GM23338 (cell line): Measurements from ENCODE around the gene LMLN. TPM values are rescaled to one million over a fixed set of nuclear protein-coding genes. Genes with fewer than 3 reads are reported as not detected.

ENCODE experiments used
- ATAC-seq: fragments of 200-7000 bp; cut with Tn5 transposase; 3 replicates; pipeline ENCODE4 v1.9.1; 2020
- DNase-seq: peaks from one replicate; pipeline ENCODE4 v3.0.0-alpha.2; 2015; ENCODE audit warnings: low spot score
- H2AFZ ChIP-seq: fragments of 200-600 bp; sonication (generic); 2 replicates; pipeline ENCODE4 v1.8.0; 2016; ENCODE audit warnings: antibody characterized with exemption, mild to moderate bottlenecking, moderate library complexity
- H3F3A ChIP-seq: fragments of 200-600 bp; sonication (generic); replicated peaks from 2 replicates; pipeline ENCODE4 v1.8.0; 2017; ENCODE audit warnings: antibody characterized with exemption, mixed run types, low read depth
- H3K27ac ChIP-seq: fragments of 200-600 bp; sonication (generic); 2 replicates; pipeline ENCODE4 v1.6.1; 2016; ENCODE audit warnings: low read depth
- H3K27me3 ChIP-seq: fragments of 200-600 bp; sonication (generic); 2 replicates; pipeline ENCODE4 v1.8.0; 2016; ENCODE audit warnings: mild to moderate bottlenecking, mixed run types, moderate library complexity; ENCODE audit not compliant: insufficient read depth
- H3K36me3 ChIP-seq: fragments of 200-600 bp; sonication (generic); 2 replicates; pipeline ENCODE4 v1.8.0; 2016; ENCODE audit warnings: mild to moderate bottlenecking; ENCODE audit not compliant: insufficient read depth
- H3K4me1 ChIP-seq: fragments of 200-600 bp; sonication (generic); 2 replicates; pipeline ENCODE4 v1.8.0; 2016; ENCODE audit warnings: mild to moderate bottlenecking, moderate library complexity; ENCODE audit not compliant: insufficient read depth
- H3K4me2 ChIP-seq: fragments of 200-600 bp; sonication (generic); 2 replicates; pipeline ENCODE4 v1.7.1; 2017; ENCODE audit warnings: mixed run types
- H3K4me3 ChIP-seq: fragments of 200-600 bp; sonication (generic); 2 replicates; pipeline ENCODE4 v1.6.1; 2016; ENCODE audit warnings: mixed run types
- H3K79me2 ChIP-seq: fragments of 200-600 bp; sonication (generic); replicated peaks from 2 replicates; pipeline ENCODE4 v1.8.0; 2017; ENCODE audit warnings: mild to moderate bottlenecking; ENCODE audit not compliant: insufficient read depth
- H3K9me2 ChIP-seq: fragments of 200-600 bp; sonication (generic); 2 replicates; pipeline ENCODE4 v1.8.0; 2017; ENCODE audit not compliant: insufficient read depth
- H4K20me1 ChIP-seq: fragments of 200-600 bp; sonication (generic); replicated peaks from 2 replicates; pipeline ENCODE4 v1.8.0; 2017; ENCODE audit warnings: mild to moderate bottlenecking; ENCODE audit not compliant: insufficient read depth
- H3K27ac Mint-ChIP-seq: 2 replicates; pipeline ENCODE4 v1.8.0; 2020; ENCODE audit warnings: inconsistent platforms, mild to moderate bottlenecking, moderate library complexity, mixed read lengths
- H3K27me3 Mint-ChIP-seq: 3 replicates; pipeline ENCODE4 v1.8.0; 2022; ENCODE audit warnings: low read depth, mild to moderate bottlenecking, moderate library complexity, mixed read lengths, inconsistent platforms; ENCODE audit not compliant: insufficient read depth, poor library complexity
- H3K36me3 Mint-ChIP-seq: 3 replicates; pipeline ENCODE4 v1.8.0; 2021; ENCODE audit warnings: low read depth, mild to moderate bottlenecking, inconsistent platforms, moderate library complexity, mixed read lengths
- H3K4me1 Mint-ChIP-seq: 3 replicates; pipeline ENCODE4 v1.8.0; 2020; ENCODE audit warnings: mild to moderate bottlenecking, inconsistent platforms, mixed read lengths
- H3K4me3 Mint-ChIP-seq: 3 replicates; pipeline ENCODE4 v1.8.0; 2021; ENCODE audit warnings: moderate library complexity, mild to moderate bottlenecking, inconsistent platforms, mixed read lengths
- H3K9me3 Mint-ChIP-seq: 3 replicates; pipeline ENCODE4 v1.8.0; 2020; ENCODE audit warnings: moderate library complexity, mild to moderate bottlenecking, inconsistent platforms, mixed read lengths
- CREB1 ChIP-seq: fragments of 250-450 bp; sonication (Bioruptor Pico); IDR thresholded peaks from 2 replicates; pipeline ENCODE4 v1.5.0; 2020; ENCODE audit warnings: low read depth, mild to moderate bottlenecking, moderate library complexity
- CTCF ChIP-seq, 2 experiments: fragments of 200-600 bp in 1 of 2; sonication (generic) in 1 of 2; conservative IDR thresholded peaks; 2 replicates each; pipeline versions ENCODE4 v1.5.1 to v1.6.1; 2016 to 2017; ENCODE audit warnings: antibody characterized with exemption in 2 of 2, low read depth in 2 of 2, mild to moderate bottlenecking in 2 of 2, moderate library complexity in 1 of 2
- ETS1 ChIP-seq: IDR thresholded peaks from 2 replicates; pipeline ENCODE4 v1.6.1; 2016; ENCODE audit warnings: antibody characterized with exemption
- EZH2 ChIP-seq: fragments of 200-600 bp; sonication (generic); IDR thresholded peaks from one replicate; pipeline ENCODE4 v1.8.0; 2017; ENCODE audit warnings: antibody characterized with exemption, mild to moderate bottlenecking, low read depth; ENCODE audit not compliant: unreplicated experiment
- EZH2phosphoT487 ChIP-seq: fragments of 200-600 bp; sonication (generic); IDR thresholded peaks from one replicate; pipeline ENCODE4 v1.8.1; 2018; ENCODE audit warnings: antibody characterized with exemption; ENCODE audit not compliant: unreplicated experiment
- JUNB ChIP-seq: IDR thresholded peaks from one replicate; pipeline ENCODE4 v1.6.1; 2016; ENCODE audit warnings: antibody characterized with exemption; ENCODE audit not compliant: unreplicated experiment
- NANOG ChIP-seq: IDR thresholded peaks from 2 replicates; pipeline ENCODE4 v1.6.1; 2016; ENCODE audit warnings: antibody characterized with exemption, borderline replicate concordance
- POLR2AphosphoS5 ChIP-seq: IDR thresholded peaks from 2 replicates; pipeline ENCODE4 v1.6.1; 2016; ENCODE audit warnings: antibody characterized with exemption, low read depth
- STAT1 ChIP-seq: IDR thresholded peaks from one replicate; pipeline ENCODE4 v1.6.1; 2016; ENCODE audit warnings: antibody characterized with exemption; ENCODE audit not compliant: unreplicated experiment
- ZNF114 ChIP-seq: fragments of 250-450 bp; sonication (Bioruptor Pico); IDR thresholded peaks from 2 replicates; pipeline ENCODE4 v1.5.0; 2020; ENCODE audit warnings: mild to moderate bottlenecking, moderate library complexity
- ZNF331 ChIP-seq: fragments of 250-450 bp; sonication (Bioruptor Pico); IDR thresholded peaks from 2 replicates; pipeline ENCODE4 v1.5.0; 2020; ENCODE audit warnings: low read depth, mild to moderate bottlenecking, moderate library complexity
- ZNF462 ChIP-seq: fragments of 250-450 bp; sonication (Bioruptor Pico); IDR thresholded peaks from 2 replicates; pipeline ENCODE4 v1.5.0; 2020; ENCODE audit warnings: mild to moderate bottlenecking, moderate library complexity
- polyA plus RNA-seq: library from polyadenylated mRNA; unstranded; fragments of >200 nt; fragmentation: Nextera tagmentation; extraction: Ambion mirVana; gene quantifications from 2 replicates; pipeline ENCODE4 v1.2.1, GENCODE V29; 2016
- total RNA-seq: library from RNA; depleted of rRNA; stranded (reverse); fragments of >200 nt; shearing (Covaris generic); gene quantifications from 2 replicates; pipeline ENCODE4 v1.2.3, GENCODE V29; 2014

Gene LMLN
- total and polyA plus RNA-seq, 2 experiments from 2014 or later: 2.3 to 4.3 TPM

GRCh38 chr3:197953881-197954280 lies 6.1 kb upstream of the LMLN start:
- Histone ChIP-seq H3K4me2 (no peak overlapping the region), H3K27ac (peak overlapping the region; percentile 96), H3K4me1 (peaks cover 15% of the 10 kb centered on the region)

GRCh38 chr3:197955892-197956477 lies 4.0 kb upstream of the LMLN start:
- Mint-ChIP-seq H3K36me3 (peaks cover 61% of the 10 kb centered on the region), H3K4me1 (peaks cover 27% of the 10 kb centered on the region), H3K27me3 (peaks cover 29% of the 10 kb centered on the region), H3K9me3 (no peaks in the 10 kb centered on the region), H3K4me3 (no peak overlapping the region), H3K27ac (peak overlapping the region; percentile 68; the same call in 1 of the 2 replicates)
- DNase-seq (no peak), ATAC-seq (no peak)
- no peak overlapping the region for H3K4me3 ChIP-seq
- peaks cover 21% of the 10 kb centered on the region for H3K4me1 ChIP-seq
- H3K9me2 ChIP-seq: no peaks in the 10 kb centered on the region
- no peak overlapping the region for H2AFZ ChIP-seq
- peak overlapping the region; percentile 96 for H3K27ac ChIP-seq
- no peaks in the 10 kb centered on the region for H3K27me3 ChIP-seq
- H3F3A ChIP-seq: peaks cover 64% of the 10 kb centered on the region
- peaks cover 27% of the 10 kb centered on the region for H3K79me2 ChIP-seq
- H4K20me1 ChIP-seq: peaks cover 30% of the 10 kb centered on the region
- H3K4me2 ChIP-seq: no peak overlapping the region
- H3K36me3 ChIP-seq: peaks cover 53% of the 10 kb centered on the region
- TF ChIP-seq NANOG (no peak), CTCF (conservative IDR thresholded peaks at IDR 0.05; ENCODE audit: low read depth in 2 of 2) (no peak), POLR2AphosphoS5 (no peak), STAT1 (no peak), CREB1 (CRISPR knock-in tag) (no peak), ZNF462 (no peak), ZNF331 (CRISPR knock-in tag) (no peak), ETS1 (no peak), EZH2 (no peak), EZH2phosphoT487 (no peak), JUNB (no peak)

More at GRCh38 chr3:197953881-197954280, 6.1 kb upstream of the LMLN start:
- TF ChIP-seq POLR2AphosphoS5: peak; percentile 16; the same call in 1 of the 2 replicates
- no peak for TF ChIP-seq ZNF114
- H3K4me3 ChIP-seq: no peak overlapping the region
- Mint-ChIP-seq H3K9me3 (no peaks in the 10 kb centered on the region), H3K36me3 (peaks cover 73% of the 10 kb centered on the region), H3K27ac (peak overlapping the region; percentile 93), H3K27me3 (peaks cover 28% of the 10 kb centered on the region), H3K4me1 (peaks cover 24% of the 10 kb centered on the region), H3K4me3 (peak overlapping the region; percentile 55; the same call in 2 of the 3 replicates)
- H4K20me1 ChIP-seq: peaks cover 31% of the 10 kb centered on the region
- H3K9me2 ChIP-seq: no peaks in the 10 kb centered on the region
- peaks cover 37% of the 10 kb centered on the region for H3K79me2 ChIP-seq
- H3K27me3 ChIP-seq: no peaks in the 10 kb centered on the region
- no peak for ATAC-seq
- peaks cover 65% of the 10 kb centered on the region for H3F3A ChIP-seq
- DNase-seq: no peak
- H3K36me3 ChIP-seq: peaks cover 53% of the 10 kb centered on the region
- no peak overlapping the region for H2AFZ ChIP-seq
